ENCODE results near the gene CACNB1.

GRCh38 chr17:39178536-39178935 lies 18.9 kb downstream of the CACNB1 start:
- TF ChIP-seq POLR2AphosphoS5 (IDR thresholded peaks at IDR 0.05) (no peak), EP300 (IDR thresholded peaks at IDR 0.05) (no peak), CTCF (IDR thresholded peaks at IDR 0.05) (no peak), POLR2A (IDR thresholded peaks at IDR 0.05) (no peak)

Measured in gastroesophageal sphincter (tissue), 3 donors.